HG03354 (cell line): ENCODE measurements around the gene C10orf90.

Experiments used
- ATAC-seq: cut with Tn5 transposase; IDR thresholded peaks from one replicate; pipeline ENCODE4 v1.9.1; 2021; ENCODE audit warnings: mild to moderate bottlenecking; ENCODE audit not compliant: unreplicated experiment, poor library complexity, severe bottlenecking

Gene C10orf90

DNA sequence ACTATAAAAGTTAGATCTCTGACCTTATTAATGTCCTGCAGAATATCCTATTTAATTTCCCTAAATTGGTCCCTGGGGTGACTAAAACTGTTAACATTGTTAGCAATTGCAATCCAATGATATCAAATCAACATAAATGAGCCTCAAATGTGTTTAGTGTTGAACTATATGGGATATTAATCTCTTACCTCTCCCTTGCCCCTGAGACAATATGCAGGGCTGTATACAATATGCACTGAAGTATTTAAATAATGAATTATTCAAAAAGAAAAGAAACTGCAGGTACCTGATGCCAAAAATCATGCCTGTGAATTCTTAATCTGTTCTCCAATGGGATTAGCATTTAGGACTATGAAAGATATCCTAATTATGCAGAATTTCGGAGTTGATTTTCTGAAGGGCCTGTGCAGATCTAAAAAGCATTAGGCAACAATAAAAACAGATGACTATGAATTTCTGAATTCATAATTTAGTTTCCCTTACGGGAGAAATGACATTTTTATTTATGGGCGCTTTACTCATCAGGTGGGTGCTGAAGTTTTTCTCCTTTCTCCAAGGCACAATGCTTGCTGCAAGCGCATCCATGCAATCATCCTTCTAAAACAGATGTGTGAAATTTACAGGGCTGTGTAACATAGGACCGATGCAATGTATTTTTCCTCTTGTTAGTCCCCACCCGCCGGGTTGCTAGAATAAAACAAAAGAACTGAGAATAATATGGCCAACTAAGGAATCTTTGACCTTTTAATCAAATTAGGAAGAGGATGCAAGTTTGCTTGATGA lies 5.4 kb upstream of the C10orf90 start:
- ATAC-seq: no peak

DNA sequence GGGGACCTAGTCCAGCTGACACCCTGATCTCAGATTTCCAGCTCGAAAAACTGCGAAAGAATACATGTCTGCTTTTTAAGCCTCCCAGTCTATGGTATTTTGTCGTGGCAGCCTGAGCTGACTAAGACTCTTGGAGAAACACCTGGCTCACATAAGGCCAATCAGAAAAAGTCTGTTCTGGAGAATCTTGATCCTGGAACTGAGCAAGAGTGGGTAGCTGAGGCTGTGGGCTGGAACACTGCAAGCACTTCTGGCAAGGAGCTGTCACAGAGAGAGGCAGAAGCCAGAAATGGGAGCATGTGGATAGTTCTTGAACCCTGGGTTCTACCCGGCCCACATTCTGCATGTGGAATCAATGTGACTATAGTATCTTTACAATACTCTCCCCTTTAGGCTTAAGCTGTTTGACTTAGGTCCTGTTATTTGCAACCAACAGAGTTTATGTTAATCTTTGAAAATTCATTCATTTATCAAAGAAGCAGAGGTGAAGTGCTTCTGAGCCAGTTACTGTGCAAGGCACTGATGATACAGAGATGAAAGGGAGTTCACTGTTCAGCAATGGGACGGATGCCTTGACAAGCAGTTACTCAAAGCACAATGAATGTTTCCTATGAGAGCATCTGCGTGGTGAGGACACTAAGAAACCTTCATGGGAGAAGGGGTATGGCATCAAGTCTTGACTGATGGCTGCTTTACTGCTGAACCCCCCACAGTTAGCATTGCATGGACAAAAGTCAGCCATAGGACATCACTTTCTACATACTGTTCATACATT lies 4.4 kb upstream of the C10orf90 start:
- no peak for ATAC-seq

DNA sequence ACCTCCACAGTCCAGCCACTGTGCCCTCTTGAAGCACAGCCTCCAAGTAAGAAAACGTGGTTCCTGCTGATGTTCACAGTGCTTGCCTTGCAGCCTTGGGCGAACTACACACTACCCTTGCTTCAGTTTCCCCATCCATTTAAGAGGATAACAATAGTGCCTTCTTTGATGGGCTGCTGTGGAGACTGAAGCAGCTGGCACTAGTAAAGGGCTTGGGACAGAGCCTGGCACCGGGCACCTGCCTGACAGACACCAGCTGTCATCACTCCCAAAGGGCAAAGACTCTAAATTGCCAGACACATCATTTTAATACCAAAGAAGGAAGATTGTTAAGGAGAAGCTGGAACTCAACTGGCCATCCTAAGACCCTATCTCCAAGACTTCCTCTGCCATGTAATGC lies 3.1 kb upstream of the C10orf90 start:
- no peak for ATAC-seq

DNA sequence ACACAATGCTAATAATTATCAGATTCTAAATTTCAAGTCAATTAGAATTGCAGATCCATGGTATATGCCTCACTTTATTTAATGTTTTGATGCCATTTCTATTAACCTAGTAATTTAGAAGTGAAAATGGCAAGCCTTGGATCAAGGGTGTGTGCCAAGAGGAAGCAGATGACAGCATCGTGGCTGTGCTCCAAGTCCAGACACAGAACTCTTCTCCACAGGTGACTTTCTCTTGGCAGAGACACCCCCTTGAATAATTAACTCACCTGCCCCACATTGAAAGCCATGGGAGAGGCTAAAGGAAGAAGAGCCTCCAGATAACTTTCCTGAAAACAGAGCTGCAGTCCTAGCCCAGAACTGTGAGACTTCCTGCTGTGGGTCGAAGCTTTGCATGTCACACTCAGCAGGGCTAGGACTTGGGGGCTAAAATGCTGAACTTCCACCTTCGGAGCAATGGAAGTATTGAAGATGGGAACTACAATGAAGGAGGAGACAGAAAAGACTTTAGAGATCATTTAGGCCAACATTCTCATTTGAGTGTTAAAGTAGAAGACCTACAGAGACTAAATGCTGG lies 996 bp upstream of the C10orf90 start:
- ATAC-seq: no peak

DNA sequence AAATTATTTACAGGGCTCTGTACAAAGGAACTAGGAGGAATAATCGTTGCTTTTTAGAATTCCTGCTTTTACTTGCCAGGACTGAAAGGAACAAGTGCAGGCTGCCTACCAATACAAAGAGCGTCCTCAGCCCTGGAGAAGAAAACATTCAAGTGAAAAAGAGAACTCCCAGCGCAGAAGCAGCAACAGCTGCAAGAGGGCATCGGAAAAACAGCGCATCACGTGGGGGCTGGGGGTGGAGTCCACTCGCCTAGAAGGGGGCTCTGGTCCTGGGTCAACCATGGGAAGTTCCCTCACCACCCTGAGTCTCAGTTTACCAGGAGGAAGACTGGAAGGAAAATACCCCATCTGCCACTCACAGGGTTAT lies 385 bp upstream of the C10orf90 start:
- ATAC-seq: no peak

DNA sequence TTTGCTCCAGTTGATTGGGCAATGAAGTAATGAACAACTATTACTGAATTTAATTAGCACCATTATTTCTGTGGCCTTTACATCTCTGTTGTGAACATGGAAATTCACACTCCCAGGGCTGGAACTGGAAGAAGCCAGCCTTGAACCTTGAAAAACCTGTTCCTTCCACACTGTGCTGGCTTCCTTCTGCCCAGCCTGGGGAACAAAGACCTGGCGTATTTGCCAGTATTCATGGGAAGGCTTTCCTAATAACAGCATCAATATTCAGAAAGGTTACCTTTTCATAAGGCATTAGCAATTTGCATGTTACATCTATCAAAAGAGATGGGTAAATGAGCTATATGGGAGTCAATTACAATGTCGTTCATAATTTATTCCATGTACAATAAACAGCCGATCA lies 1.3 kb downstream of the C10orf90 start:
- no peak for ATAC-seq

DNA sequence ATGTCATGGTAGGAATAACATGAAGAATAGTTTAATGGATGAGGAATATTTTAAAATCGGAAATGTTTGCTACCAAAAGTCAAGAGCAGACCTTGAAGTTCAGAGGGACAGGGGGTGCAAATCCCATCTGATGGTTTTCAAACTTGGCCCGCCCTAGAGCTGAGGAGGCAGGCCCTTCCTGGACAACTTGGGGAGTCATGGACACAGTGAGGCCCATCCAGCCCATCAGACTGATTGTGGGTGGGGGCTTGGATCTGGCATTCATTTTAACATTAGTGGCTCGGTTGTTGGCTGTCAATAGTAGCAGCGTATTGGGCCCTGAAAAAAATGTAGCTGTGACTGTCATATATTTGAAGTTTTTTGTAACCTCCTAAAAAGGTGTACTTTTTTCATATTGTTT lies 2.0 kb downstream of the C10orf90 start:
- no peak for ATAC-seq

DNA sequence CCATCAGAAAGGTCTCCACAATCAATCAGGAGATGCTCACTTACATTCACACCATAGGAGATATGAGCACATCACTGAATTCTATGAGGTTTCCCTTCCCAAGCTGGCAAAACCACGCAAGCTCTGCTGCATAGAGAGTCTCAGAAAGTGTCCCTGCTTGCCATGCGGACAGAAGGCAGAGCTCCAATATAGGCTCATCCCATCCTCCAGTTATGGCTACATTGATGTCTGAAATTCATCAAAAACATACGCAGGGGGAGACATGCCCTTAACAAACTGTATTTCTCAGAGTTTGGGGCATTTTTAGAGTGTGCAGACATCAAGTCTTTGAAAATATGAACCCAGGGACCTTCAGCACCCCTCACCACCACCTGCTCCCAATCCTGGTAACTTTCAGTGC lies 2.9 kb downstream of the C10orf90 start:
- no peak for ATAC-seq

DNA sequence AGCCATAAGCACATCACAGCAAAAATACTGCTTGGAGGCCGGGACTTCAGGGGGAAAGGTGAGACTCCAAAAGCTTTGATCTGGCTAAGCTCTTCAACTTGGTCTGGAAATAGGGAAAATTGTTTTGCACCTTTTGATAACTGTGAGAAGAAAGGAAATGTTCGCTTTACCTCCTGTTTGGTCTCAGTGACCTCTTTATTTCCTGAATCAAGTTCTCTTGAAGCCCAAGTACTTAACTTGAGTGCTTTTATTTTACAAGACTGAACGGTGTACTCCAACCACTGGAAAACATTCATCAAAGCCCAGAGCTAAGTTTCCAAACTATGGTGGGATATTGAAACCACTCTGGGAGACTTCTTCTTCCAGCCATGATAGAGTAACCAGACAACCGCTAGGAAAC lies 5.3 kb downstream of the C10orf90 start:
- no peak for ATAC-seq

DNA sequence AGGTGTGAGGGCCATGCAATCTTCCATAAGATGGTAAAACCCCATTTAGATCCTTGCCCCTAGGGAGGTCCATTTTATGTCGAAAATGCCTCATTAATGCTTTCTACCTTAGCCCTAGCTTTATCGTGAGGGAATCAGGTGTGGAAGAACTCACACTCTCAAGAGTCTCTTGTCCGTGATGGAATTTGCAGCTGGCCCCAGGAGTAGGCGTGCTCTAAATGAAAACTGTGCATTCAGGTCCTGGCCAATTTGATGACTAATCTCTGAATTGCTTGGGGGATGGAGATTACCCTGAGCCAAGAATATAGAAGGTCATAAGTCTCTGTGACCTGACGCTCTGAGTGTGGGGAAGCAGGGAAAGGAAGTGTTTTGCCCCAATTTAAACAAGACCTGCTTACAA lies 6.6 kb downstream of the C10orf90 start:
- ATAC-seq: no peak

DNA sequence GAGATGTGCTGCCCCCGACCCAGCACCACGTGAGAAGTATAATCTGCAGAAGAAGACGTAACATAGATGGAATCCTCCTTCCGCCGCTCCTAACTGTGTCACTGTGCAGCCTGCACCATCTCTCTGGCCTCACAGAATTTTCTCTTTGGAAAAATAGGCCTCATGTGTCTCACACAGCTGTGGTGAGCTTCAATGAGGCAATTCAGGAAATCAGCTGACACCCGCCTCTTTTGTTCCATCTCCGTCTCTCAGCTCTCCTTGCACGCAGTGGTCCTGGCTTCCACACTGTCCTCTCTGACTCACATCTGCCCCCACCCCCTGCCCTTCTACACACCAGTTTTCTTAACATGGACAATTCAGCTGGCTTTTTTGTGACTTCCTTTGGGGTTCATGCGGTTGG lies 7.2 kb downstream of the C10orf90 start:
- ATAC-seq: no peak

DNA sequence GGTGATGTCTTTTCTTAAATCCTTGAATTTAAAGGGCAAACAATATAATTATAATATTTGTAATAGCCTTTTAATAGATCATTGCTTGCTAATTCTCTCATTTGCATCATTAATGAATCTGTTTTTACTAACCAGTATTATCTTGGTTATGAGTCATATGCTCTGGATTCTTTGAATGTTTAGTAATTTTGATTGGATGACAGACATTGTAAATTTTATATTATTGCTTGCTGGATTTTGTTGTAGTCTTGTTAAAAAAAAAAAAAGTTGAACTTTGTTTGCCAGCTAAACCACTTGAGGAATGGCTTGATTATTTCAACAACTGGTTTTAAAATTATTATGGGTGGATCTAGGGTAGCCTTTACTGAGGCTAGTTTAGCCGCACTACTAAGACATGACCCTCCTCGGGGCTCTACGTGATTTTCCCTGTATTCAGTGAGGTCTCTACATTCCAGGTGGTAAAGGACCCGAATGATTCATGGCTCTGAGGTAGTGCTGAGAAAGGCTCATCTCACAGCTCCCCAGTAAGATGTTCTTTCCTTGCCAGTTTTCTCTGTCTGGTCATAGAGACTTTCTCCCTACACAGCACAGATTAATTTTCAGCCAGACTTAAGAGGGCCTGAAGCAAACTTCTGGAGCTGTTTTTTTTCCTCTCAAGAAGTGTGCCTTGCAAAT lies 8.5 kb downstream of the C10orf90 start:
- ATAC-seq: no peak

DNA sequence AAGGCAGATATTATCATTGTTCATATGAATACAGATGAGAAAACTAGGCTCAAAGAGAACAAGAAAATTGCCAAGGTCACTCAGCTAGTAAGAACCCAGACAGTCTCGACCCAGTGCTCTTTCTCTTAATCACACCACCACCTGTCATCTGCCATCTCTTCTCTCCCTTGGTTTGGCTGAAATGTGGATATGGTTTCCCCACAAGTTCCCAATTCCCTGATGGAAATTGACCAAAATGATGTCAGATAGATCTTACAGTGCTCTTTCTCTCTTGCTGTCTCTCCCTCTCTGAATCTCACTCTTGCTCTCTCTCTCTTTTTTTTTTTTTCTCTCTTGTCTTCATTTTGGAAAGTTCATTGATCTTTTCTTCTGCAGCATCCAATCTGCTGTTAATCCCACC lies 9.1 kb downstream of the C10orf90 start:
- no peak for ATAC-seq

DNA sequence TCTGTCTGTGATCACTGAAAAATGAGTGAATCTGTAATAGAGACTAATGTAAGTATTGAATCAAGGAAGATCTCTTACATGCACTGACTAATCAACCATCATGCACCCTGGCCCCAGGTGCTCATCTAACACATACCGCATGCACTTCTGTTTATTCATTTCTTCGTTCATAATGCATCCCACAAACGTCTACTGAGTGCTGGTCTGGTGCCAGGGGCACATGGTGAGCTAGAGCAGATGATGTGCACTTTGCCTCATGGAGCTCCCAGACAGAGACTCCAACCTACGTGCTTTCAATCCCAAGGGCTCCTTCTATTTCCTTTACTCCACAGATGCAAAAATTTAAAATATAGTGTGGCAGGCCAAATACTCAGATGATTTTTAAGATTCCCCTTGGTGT lies 10.7 kb downstream of the C10orf90 start:
- no peak for ATAC-seq

DNA sequence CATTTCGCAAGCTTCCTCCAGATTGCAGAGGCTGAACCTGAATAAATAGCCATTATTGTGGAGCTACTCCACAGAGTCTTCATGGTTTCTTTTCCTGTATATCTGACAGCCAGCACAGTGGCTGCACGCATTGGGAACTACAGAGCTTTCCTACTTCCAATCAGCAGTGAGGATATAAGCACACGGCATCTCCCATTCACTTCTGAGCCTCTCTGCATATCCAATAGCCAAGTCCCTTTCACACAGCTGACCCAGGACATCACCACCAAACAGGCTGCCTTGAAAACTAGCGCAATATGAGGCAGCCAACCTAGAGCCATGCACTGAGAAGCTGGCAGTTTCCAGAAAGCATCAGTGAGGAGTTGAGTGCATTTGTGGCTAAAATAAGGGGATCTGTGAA lies 11.6 kb downstream of the C10orf90 start:
- no peak for ATAC-seq

DNA sequence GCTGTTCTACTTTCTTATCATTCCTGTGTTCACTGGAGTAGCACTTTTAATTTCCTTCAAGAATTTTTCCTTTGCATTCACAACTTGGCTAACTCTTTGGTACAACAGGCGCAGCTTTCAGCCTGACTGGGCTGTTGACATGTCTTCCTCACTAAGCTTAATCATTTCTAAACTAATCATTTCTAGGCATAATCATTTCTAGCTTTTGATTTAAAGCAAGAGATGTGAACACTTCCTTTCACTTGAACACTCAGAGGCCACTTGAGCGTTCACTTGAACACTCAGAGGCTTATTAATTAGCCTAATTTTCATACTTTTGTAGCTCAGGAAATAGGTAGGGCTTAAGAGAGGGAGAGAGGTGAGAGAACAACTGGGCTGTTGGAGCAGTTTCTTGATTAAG lies 15.9 kb downstream of the C10orf90 start:
- ATAC-seq: no peak

DNA sequence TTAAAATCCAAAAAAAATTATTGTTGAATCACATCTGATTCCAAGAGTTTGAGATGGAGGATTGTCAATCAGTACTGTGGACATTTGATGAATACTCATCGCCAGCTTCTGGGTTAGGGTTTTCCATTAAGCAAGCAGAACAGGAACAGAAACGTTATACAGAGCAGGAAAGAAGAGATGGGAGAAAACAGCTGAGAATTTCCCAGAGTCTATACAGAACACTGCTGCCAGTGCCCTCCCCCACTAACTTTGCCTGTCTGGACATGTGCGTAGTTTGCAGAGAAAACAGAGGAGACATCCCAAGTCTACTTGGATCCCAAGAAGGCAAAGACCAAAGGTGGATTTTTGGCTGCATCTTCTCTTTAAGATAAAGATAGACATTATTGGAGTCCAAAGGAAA lies 19.0 kb downstream of the C10orf90 start:
- ATAC-seq: no peak

DNA sequence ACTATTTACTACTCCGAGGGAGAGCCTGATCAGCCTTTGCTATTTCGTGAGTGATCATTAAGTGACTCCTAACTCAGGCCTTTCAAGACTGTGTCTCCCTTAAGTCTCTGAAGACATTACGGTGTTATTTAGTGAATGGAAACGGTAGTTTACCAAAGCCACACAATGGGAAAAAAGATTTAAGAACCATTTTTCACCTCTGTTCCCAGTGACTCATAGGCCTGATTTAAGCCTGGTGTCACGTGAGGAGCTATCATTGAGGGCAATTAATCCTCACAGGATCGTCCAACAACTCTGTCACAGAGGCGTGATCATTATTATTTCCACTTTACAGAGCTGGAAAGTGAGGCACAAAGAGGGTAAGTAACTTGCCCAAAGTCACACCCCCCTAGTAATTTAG lies 20.3 kb downstream of the C10orf90 start:
- ATAC-seq: no peak

DNA sequence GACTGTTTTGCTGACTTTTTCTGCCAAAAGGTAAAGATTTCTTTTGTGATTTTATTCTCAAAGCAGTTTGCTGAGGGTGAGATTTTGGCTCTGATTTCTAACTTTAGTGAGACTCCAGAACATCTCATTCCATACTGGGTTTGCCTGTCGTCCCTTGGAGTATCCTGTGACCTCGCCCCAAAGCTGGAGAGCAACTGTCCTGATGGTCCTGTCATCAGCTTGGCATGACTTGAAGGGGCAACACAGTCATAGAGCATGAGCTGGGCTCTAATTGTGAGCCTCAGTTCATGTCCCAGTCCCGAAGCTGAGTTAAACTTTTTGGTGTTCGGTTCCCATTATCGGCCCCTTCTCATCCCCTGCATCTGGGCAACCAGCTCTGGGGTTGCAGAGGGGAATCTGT lies 23.4 kb downstream of the C10orf90 start:
- no peak for ATAC-seq

DNA sequence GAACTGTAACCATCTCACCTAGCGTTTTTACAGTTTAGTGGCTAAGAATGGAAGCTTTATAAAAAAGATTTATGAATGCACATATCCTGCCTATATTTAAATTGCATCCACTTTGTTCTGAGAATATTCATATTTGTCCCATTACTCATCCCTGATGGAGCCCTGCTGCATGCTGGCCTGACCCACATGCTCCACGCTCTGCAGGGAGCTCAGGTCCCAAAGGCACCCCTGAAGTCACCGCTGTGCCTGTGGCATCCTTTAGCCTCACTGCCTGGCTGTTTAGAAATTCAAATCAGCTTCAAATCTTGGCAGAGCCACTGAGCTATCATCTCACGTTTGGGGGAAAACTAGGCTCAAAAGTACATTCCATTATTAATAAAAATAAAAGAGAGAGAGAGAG lies 24.4 kb downstream of the C10orf90 start:
- ATAC-seq: no peak

DNA sequence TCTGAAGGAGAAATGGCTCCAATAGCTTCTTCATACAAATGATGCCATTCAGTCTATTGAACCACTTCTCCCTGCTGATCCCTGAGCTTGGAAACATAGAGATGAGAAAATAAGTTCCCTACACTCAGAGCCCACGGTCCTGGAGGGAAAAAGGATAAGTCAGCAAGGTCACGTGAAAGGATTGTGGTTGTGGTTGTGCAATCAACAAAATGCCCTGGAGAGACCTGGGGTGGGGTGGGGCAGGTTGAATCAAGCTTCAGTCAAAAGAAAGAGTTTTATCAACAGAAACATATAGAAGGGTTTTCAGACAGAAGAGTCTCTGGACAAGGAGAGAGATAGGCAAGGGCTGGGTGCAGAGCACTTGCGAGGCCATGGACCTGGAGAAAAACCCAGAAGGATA lies 30.1 kb downstream of the C10orf90 start:
- ATAC-seq: no peak
